GM19025 (cell line): Measurements from ENCODE around the gene BLNK.
"Not testable (repeated sequence)": the region's sequence is repeated elsewhere in the genome, so short reads cannot be mapped to it uniquely, and the experiment has no call there.

Source experiments
- ATAC-seq: cut with Tn5 transposase; IDR thresholded peaks from one replicate; pipeline ENCODE4 v1.9.1; 2021; ENCODE audit warnings: mild to moderate bottlenecking, low read depth, moderate library complexity; ENCODE audit not compliant: unreplicated experiment

Gene BLNK

GRCh38 chr10:96230527-96230926, 40.8 kb downstream of the BLNK start:
- ATAC-seq: peak; percentile 47

- ATAC-seq: no peak
These were observed 41.8 kb downstream of the BLNK start for GRCh38 chr10:96229568-96230030.

GRCh38 chr10:96228408-96228994, 42.9 kb downstream of the BLNK start:
- no peak for ATAC-seq

GRCh38 chr10:96227206-96227605, 44.2 kb downstream of the BLNK start:
- no peak for ATAC-seq

- no peak for ATAC-seq
These were observed 46.2 kb downstream of the BLNK start for GRCh38 chr10:96225119-96225518.

GRCh38 chr10:96222908-96223307, 48.5 kb downstream of the BLNK start:
- ATAC-seq: no peak

GRCh38 chr10:96222441-96222840, 48.9 kb downstream of the BLNK start:
- ATAC-seq: no peak

- ATAC-seq: no peak
These were observed 52.5 kb downstream of the BLNK start for GRCh38 chr10:96218826-96219225.

GRCh38 chr10:96217711-96218110, 53.7 kb downstream of the BLNK start:
- no peak for ATAC-seq

- ATAC-seq: no peak
These were observed 54.6 kb downstream of the BLNK start for GRCh38 chr10:96216775-96217174.

GRCh38 chr10:96212911-96213310, 58.5 kb downstream of the BLNK start:
- no peak for ATAC-seq

- ATAC-seq: no peak
These were observed 59.6 kb downstream of the BLNK start for GRCh38 chr10:96211764-96212163.

- no peak for ATAC-seq
These were observed 62.4 kb downstream of the BLNK start for GRCh38 chr10:96208946-96209345.

- ATAC-seq: peak; percentile 59
These were observed 63.1 kb downstream of the BLNK start for GRCh38 chr10:96208271-96208670.

- ATAC-seq: no peak
These were observed 65.8 kb downstream of the BLNK start for GRCh38 chr10:96205580-96205979.

GRCh38 chr10:96201525-96201924, 69.8 kb downstream of the BLNK start:
- ATAC-seq: no peak

GRCh38 chr10:96189505-96189904, 81.9 kb downstream of the BLNK start:
- not testable (repeated sequence) for ATAC-seq

- no peak for ATAC-seq
These were observed 82.5 kb downstream of the BLNK start for GRCh38 chr10:96188916-96189315.

GRCh38 chr10:96188421-96188820, 82.9 kb downstream of the BLNK start:
- no peak for ATAC-seq

GRCh38 chr10:96176985-96177384, 94.4 kb downstream of the BLNK start:
- no peak for ATAC-seq

GRCh38 chr10:96172666-96173065, 98.7 kb downstream of the BLNK start:
- no peak for ATAC-seq

GRCh38 chr10:96170230-96170629, 101.1 kb downstream of the BLNK start:
- no peak for ATAC-seq

- no peak for ATAC-seq
These were observed 102.8 kb downstream of the BLNK start for GRCh38 chr10:96168546-96168945.
